Measurements from ENCODE around the gene LBX2.

- TF ChIP-seq CTCF (conservative IDR thresholded peaks at IDR 0.05; ENCODE audit: low read depth in 2 of 2) (no peak), EZH2 (IDR thresholded peaks at IDR 0.05; ENCODE audit: low read depth, unreplicated experiment) (no peak), ZNF114 (CRISPR knock-in tag; IDR thresholded peaks at IDR 0.05) (no peak), POLR2AphosphoS5 (IDR thresholded peaks at IDR 0.05; ENCODE audit: low read depth) (peak; percentile 87), ETS1 (IDR thresholded peaks at IDR 0.05) (no peak), EZH2phosphoT487 (IDR thresholded peaks at IDR 0.05; ENCODE audit: unreplicated experiment) (no peak), ZNF462 (CRISPR knock-in tag; IDR thresholded peaks at IDR 0.05) (no peak), REST (IDR thresholded peaks at IDR 0.05; ENCODE audit: unreplicated experiment) (no peak), CREB1 (CRISPR knock-in tag; IDR thresholded peaks at IDR 0.05; ENCODE audit: low read depth) (no peak), JUNB (IDR thresholded peaks at IDR 0.05; ENCODE audit: unreplicated experiment) (no peak)
Observed at GRCh38 chr2:74457549-74458131, 41.8 kb downstream of the LBX2 start.
